K562 (cell line): ENCODE measurements around the gene NREP. TPM values are rescaled to one million over a fixed set of nuclear protein-coding genes. Genes with fewer than 3 reads are reported as not detected.

Experiments
- FOXA3 ChIP-seq, 2 experiments: fragments of 450-650 bp in 1 of 2; sonication (generic) in 1 of 2; formaldehyde crosslinking; IDR thresholded peaks in 1 of 2; conservative IDR thresholded peaks in 1 of 2; 2 replicates each; pipeline versions ENCODE4 v1.4.0 to v1.8.0; 2020 to 2022; ENCODE audit warnings: mild to moderate bottlenecking in 2 of 2, missing genetic modification reagents in 1 of 2
- PRPF4 ChIP-seq: fragments of 200-400 bp; formaldehyde crosslinking; IDR thresholded peaks from one replicate; pipeline ENCODE4 v1.6.1; 2017; ENCODE audit warnings: low read length, low read depth, mild to moderate bottlenecking; ENCODE audit not compliant: insufficient read depth, poor library complexity, severe bottlenecking
- SRSF7 ChIP-seq: fragments of 200-400 bp; formaldehyde crosslinking; optimal IDR thresholded peaks from 2 replicates; pipeline ENCODE3; 2017; ENCODE audit warnings: mild to moderate bottlenecking, low read depth, low read length
- TGIF2 ChIP-seq: sonication (generic); formaldehyde crosslinking; IDR thresholded peaks from 2 replicates; pipeline ENCODE4 v1.8.1; 2022; ENCODE audit warnings: mild to moderate bottlenecking, missing genetic modification reagents, moderate library complexity
- polyA plus RNA-seq, 8 experiments: library from polyadenylated mRNA; depleted of rRNA in 4 of 8; stranded (reverse) in 5 of 8; unstranded in 3 of 8; fragments of >200 nt; fragmentation: Nextera tagmentation in 2 of 8; fragmentation: Illumina TruSeq in 1 of 8; extraction: Ambion mirVana in 2 of 8; extraction: Trizol in 1 of 8; gene quantifications; 2 replicates each; pipeline versions ENCODE4 v1.2.1 to v1.2.3, GENCODE V29; 2011 to 2014; ENCODE audit warnings: inconsistent platforms in 1 of 8, missing spikeins in 1 of 8
- total RNA-seq, 7 experiments: library from RNA; depleted of rRNA in 6 of 7; stranded (reverse); fragments of >200 nt in 6 of 7; fragmentation: Illumina TruSeq in 2 of 7; extraction: Trizol in 2 of 7; gene quantifications; 2 replicates each; pipeline versions ENCODE4 v1.2.1 to v1.2.3, GENCODE V29; 2011 to 2021; ENCODE audit warnings: low replicate concordance in 1 of 7
- TF ChIP-seq, protein P1 (sequence below): sonication (generic); formaldehyde crosslinking; IDR thresholded peaks from 2 replicates; pipeline ENCODE4 v1.8.1; 2023; ENCODE audit warnings: mild to moderate bottlenecking, missing genetic modification reagents
- TF ChIP-seq, protein P2 (sequence below), 2 experiments: fragments of 450-650 bp; formaldehyde crosslinking in 1 of 2; IDR thresholded peaks; 2 replicates each; pipeline versions ENCODE4 v1.4.0 to v1.6.1; 2014 to 2020; ENCODE audit warnings: mild to moderate bottlenecking in 2 of 2, borderline replicate concordance in 1 of 2, low read depth in 1 of 2
- TF ChIP-seq, protein P3 (sequence below): sonication (generic); formaldehyde crosslinking; IDR thresholded peaks from 2 replicates; pipeline ENCODE4 v1.8.1; 2022; ENCODE audit warnings: missing genetic modification reagents

NREP gene
- total and polyA plus RNA-seq, 9 of the 15 experiments (the other 6 are each of a cell fraction or from before 2014, with no cell fraction given) = 0.08 to 0.58 (median 0.23) TPM; not detected in 1

DNA sequence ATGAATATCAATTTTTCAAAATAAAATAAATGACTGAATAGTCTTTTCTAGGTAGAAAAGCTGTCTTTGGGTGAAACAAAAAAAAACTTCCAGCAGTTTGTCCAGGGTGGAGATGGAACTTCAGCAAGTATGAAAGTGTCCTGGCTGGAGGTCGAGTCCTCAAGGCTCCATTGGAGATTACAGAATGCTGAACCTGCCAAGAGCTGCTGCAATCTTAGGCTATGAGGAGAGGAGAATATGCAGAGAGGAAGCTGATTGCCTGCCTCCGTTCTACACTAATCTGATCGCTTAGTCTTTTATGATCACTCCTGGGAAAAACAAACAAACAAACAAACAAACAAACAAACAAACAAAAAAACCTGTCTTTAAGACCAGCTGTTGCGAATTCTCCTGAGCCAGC is 50.6 kb downstream of the NREP start (continued):
- TF ChIP-seq, protein P1, sequence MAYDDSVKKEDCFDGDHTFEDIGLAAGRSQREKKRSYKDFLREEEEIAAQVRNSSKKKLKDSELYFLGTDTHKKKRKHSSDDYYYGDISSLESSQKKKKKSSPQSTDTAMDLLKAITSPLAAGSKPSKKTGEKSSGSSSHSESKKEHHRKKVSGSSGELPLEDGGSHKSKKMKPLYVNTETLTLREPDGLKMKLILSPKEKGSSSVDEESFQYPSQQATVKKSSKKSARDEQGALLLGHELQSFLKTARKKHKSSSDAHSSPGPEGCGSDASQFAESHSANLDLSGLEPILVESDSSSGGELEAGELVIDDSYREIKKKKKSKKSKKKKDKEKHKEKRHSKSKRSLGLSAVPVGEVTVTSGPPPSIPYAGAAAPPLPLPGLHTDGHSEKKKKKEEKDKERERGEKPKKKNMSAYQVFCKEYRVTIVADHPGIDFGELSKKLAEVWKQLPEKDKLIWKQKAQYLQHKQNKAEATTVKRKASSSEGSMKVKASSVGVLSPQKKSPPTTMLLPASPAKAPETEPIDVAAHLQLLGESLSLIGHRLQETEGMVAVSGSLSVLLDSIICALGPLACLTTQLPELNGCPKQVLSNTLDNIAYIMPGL (CRISPR knock-in tag) = no peak
- no peak for TF ChIP-seq TGIF2 (CRISPR knock-in tag)
- TF ChIP-seq SRSF7 = no peak
- TF ChIP-seq, protein P2, sequence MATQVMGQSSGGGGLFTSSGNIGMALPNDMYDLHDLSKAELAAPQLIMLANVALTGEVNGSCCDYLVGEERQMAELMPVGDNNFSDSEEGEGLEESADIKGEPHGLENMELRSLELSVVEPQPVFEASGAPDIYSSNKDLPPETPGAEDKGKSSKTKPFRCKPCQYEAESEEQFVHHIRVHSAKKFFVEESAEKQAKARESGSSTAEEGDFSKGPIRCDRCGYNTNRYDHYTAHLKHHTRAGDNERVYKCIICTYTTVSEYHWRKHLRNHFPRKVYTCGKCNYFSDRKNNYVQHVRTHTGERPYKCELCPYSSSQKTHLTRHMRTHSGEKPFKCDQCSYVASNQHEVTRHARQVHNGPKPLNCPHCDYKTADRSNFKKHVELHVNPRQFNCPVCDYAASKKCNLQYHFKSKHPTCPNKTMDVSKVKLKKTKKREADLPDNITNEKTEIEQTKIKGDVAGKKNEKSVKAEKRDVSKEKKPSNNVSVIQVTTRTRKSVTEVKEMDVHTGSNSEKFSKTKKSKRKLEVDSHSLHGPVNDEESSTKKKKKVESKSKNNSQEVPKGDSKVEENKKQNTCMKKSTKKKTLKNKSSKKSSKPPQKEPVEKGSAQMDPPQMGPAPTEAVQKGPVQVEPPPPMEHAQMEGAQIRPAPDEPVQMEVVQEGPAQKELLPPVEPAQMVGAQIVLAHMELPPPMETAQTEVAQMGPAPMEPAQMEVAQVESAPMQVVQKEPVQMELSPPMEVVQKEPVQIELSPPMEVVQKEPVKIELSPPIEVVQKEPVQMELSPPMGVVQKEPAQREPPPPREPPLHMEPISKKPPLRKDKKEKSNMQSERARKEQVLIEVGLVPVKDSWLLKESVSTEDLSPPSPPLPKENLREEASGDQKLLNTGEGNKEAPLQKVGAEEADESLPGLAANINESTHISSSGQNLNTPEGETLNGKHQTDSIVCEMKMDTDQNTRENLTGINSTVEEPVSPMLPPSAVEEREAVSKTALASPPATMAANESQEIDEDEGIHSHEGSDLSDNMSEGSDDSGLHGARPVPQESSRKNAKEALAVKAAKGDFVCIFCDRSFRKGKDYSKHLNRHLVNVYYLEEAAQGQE (IDR thresholded peaks at IDR 0.05; ENCODE audit: borderline replicate concordance) = no peak
- TF ChIP-seq, protein P2 (CRISPR knock-in tag; IDR thresholded peaks at IDR 0.05; ENCODE audit: low read depth) = no peak
- no peak for TF ChIP-seq PRPF4
- TF ChIP-seq, protein P3, sequence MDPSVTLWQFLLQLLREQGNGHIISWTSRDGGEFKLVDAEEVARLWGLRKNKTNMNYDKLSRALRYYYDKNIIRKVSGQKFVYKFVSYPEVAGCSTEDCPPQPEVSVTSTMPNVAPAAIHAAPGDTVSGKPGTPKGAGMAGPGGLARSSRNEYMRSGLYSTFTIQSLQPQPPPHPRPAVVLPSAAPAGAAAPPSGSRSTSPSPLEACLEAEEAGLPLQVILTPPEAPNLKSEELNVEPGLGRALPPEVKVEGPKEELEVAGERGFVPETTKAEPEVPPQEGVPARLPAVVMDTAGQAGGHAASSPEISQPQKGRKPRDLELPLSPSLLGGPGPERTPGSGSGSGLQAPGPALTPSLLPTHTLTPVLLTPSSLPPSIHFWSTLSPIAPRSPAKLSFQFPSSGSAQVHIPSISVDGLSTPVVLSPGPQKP (CRISPR knock-in tag) = no peak
- TF ChIP-seq FOXA3 (CRISPR knock-in tag; conservative IDR thresholded peaks at IDR 0.05 in 1 of 2, IDR thresholded peaks at IDR 0.05 in 1 of 2) = no peak
